Measurements from ENCODE around the gene NT5C1B.

The NT5C1B gene

GRCh38 chr2:18514526-18515461 is 74.6 kb downstream of the NT5C1B start:
- no peak for DNase-seq
